Activated effector memory CD4-positive, alpha-beta T cell treated with anti-CD3 and anti-CD28 coated beads, Interleukin-2, amount 50 U/mL, for 16 hours (primary cell): Measurements from ENCODE around the gene C1orf185.
"Not testable (repeated sequence)": the region's sequence is repeated elsewhere in the genome, so short reads cannot be mapped to it uniquely, and the experiment has no call there.

Experiments used
- DNase-seq: peaks from one replicate; pipeline ENCODE4 v3.0.0-alpha.2; 2020

The C1orf185 gene

GRCh38 chr1:51101976-51102375, at the start of gene C1orf185:
Gene C1orf185 (plus strand): TSS chr1:51102228. CDS start chr1:51102234, 6 bp downstream.
- DNase-seq: no peak

GRCh38 chr1:51058858-51059257, 43.2 kb upstream of the C1orf185 start:
- DNase-seq: no peak

- DNase-seq: no peak
Observed at GRCh38 chr1:51061231-51061918, 40.7 kb upstream of the C1orf185 start.

- no peak for DNase-seq
Observed at GRCh38 chr1:51063121-51063520, 38.9 kb upstream of the C1orf185 start.

GRCh38 chr1:51070011-51070410, 32.0 kb upstream of the C1orf185 start:
- no peak for DNase-seq

- no peak for DNase-seq
Observed at GRCh38 chr1:51070640-51071039, 31.4 kb upstream of the C1orf185 start.

- no peak for DNase-seq
Observed at GRCh38 chr1:51071291-51072042, 30.6 kb upstream of the C1orf185 start.

GRCh38 chr1:51072043-51072439, 30.0 kb upstream of the C1orf185 start:
- no peak for DNase-seq

- DNase-seq: no peak
Observed at GRCh38 chr1:51072651-51073050, 29.4 kb upstream of the C1orf185 start.

- DNase-seq: no peak
Observed at GRCh38 chr1:51073456-51073855, 28.6 kb upstream of the C1orf185 start.

- no peak for DNase-seq
Observed at GRCh38 chr1:51086496-51087271, 15.3 kb upstream of the C1orf185 start.

- no peak for DNase-seq
Observed at GRCh38 chr1:51088474-51088873, 13.6 kb upstream of the C1orf185 start.

- no peak for DNase-seq
Observed at GRCh38 chr1:51093581-51093980, 8.4 kb upstream of the C1orf185 start.

GRCh38 chr1:51097171-51097570, 4.9 kb upstream of the C1orf185 start:
- DNase-seq: no peak

- no peak for DNase-seq
Observed at GRCh38 chr1:51100264-51100880, 1.7 kb upstream of the C1orf185 start.

GRCh38 chr1:51114137-51114536, 12.1 kb downstream of the C1orf185 start:
- DNase-seq: no peak

- DNase-seq: no peak
Observed at GRCh38 chr1:51115714-51116404, 13.8 kb downstream of the C1orf185 start.

- no peak for DNase-seq
Observed at GRCh38 chr1:51119331-51119730, 17.3 kb downstream of the C1orf185 start.

GRCh38 chr1:51120629-51121028, 18.6 kb downstream of the C1orf185 start:
- no peak for DNase-seq

- DNase-seq: not testable (repeated sequence)
Observed at GRCh38 chr1:51127152-51127551, 25.1 kb downstream of the C1orf185 start.

GRCh38 chr1:51131185-51131584, 29.2 kb downstream of the C1orf185 start:
- DNase-seq: no peak

GRCh38 chr1:51133045-51133444, 31.0 kb downstream of the C1orf185 start:
- DNase-seq: no peak

GRCh38 chr1:51137696-51138095, 35.7 kb downstream of the C1orf185 start:
- not testable (repeated sequence) for DNase-seq
